NOMO-1 treated with dmso at 0.1 percent for 144 hours (cell line): ENCODE data around the gene VEGFA.

Experiments used
- DNase-seq: peaks from one replicate; lab custom pipeline; 2025; ENCODE audit not compliant: unreplicated experiment; lab: John Stamatoyannopoulos, UW

The VEGFA gene

DNA sequence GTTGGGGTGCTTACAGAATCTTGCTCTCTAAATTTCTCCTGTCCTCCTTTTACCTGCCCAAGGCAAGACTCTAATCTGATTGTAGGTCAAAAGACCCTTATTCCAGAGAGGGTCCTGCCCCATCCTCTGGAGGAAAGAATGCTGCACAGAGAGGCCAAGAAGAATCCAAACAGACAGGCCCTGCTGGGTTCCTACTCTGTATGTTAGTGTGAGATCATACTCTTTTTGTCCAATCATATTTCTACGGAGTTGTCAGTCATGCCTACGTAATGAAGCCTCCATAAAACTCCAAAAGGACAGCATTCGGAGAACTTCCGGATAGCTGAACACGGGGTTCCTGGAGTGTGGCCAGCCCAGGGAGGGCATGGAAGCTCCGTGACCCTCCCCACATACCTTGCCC, 50.5 kb downstream of the VEGFA start:
- DNase-seq: no peak

GRCh38 chr6:43821101-43821886, 51.3 kb downstream of the VEGFA start:
- DNase-seq: no peak

GRCh38 chr6:43823390-43823789, 53.4 kb downstream of the VEGFA start:
- DNase-seq: no peak

GRCh38 chr6:43823879-43824702, 54.1 kb downstream of the VEGFA start:
- peak; percentile 31 for DNase-seq

GRCh38 chr6:43824703-43825064, 54.7 kb downstream of the VEGFA start:
- DNase-seq: no peak

DNA sequence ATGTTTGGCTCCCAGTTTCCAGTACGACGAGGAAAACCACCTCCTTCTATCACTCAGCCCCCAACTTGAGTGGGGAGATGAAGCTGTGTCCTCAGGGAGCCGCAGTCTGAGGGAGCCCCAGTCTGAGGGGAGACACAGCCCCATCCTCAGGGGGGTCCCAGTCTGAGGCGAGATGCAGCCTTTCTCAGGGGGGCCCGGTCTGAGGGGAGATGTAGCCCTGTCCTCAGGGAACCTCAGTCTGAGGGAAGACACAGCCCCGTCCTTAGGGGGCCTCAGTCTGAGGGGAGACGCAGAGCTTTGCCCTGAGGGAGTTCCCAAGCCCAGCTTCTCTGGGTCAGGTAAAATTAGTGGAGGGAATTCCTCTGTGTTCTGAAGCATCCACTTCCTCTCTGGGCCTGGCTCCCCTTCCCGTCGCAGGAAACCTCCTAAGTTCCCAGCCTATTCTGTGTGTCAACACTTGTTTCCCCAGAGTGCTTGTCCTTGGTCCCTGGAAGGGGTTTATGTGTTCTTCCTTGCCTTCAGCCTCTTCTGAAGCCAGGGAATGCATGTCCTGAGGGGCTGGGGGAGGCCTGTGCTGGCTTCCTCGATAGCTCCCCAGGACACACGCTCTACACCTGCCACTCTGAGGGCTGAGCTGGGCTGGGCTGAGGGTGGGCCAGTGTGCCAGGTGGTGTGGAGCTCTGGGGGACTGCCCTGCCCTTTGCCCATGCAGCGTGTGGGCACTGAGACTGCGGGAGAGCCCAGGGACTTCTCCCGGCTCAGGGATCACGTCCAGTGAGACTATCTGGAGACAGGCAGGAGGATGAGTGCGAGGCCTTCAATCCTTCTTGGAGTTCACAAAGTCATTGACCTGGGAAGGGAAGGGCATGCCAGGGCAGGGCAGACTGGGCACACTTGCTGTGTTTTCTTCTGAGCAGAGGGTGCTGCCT, 55.4 kb downstream of the VEGFA start:
- DNase-seq: no peak

- no peak for DNase-seq
These were observed 56.7 kb downstream of the VEGFA start for GRCh38 chr6:43826730-43827129.

DNA sequence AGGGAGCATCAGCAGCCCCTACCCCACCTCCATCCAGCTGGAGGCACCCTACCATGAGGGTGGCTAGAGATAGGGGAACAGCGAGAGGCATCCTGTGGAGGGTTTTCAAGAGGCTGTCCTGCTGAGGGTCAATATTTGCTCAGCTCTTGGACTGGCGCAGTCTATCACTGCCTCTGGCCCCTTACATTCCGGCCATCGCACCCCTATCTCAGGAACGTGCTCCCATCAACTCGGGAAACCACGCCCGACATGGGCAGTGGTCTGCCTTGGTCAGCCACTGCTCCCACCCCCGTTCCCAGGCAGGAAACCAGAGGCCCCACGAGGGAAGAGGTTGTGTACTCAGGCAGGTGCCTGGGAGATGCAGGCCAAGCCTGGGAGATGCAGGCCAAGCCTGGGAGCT, 57.9 kb downstream of the VEGFA start:
- DNase-seq: no peak

DNA sequence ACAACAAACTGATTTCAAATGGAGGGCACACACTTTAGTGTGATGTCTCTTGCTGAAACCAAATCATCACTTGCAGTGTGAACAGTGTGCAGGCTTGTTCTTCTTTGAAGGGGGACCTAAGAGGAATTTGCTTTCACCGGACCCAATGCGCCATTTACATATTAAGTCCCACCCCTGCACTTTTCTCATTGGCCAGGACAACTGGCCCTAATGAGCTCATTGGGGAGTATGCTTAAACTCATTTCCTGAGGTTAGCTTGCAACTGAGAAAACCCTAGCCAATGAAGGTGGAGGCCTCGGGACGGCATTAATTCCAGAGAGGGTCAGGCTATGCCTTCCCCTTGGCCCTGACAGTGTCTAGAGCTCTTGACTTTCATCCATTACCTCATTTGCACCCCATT, 58.7 kb downstream of the VEGFA start:
- no peak for DNase-seq

DNA sequence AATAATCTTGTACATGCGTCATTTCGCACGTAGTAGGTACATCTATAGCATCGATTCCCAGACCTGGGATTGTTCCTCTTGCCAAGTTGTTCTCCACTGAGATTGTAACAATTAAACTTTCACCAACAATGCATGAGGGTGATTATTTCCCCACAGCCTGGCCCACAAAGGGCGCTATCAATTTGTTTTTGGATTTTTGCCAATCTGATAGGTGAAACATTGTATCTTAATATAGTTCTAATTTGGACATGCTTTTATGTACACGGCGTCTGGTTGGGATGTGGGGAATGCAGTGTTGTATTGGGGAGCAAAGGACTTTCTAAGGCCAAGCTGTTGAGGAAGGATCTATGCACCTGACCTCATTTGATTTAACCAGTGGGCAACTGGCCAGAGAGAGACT, 59.5 kb downstream of the VEGFA start:
- DNase-seq: no peak

DNA sequence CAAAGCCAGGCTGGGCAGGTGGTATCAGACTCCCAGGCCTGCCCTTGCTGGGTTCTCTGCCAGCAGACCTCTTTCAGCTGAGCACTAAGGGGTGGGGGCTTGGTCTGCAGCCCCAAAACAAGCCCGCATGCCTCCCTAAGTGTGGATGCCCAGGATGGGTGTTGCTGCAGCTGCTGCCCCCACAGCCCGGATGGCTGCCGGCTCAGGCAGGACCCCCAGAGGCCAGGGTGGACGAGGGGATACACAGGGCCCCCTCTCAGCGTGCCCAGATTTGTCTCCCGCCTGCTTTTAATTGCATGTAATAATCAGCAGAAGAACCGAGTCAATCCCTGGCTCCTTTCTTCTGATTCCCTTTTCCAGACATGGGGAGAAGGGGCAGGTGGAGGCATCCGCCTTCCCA, 60.8 kb downstream of the VEGFA start:
- no peak for DNase-seq

DNA sequence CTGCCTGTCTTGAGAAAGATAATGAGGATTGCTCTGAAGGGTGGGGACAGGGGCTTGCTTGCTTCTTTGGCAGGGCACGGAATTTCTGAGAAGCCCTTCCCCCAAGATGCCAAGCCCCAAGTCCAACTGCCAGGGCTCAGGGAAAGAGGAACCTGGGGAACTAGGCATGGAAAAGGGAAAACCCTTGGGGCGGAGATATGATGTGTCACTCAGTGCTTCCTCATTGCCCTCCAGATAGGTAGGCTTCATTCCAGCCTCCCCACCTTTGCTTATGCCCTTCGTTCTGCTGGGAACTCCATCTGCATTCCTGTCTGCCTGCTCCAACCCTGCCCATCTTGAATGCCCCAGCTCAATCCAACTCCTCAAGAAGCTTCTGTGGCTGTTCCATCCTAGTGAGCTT, 61.2 kb downstream of the VEGFA start:
- DNase-seq: no peak

DNA sequence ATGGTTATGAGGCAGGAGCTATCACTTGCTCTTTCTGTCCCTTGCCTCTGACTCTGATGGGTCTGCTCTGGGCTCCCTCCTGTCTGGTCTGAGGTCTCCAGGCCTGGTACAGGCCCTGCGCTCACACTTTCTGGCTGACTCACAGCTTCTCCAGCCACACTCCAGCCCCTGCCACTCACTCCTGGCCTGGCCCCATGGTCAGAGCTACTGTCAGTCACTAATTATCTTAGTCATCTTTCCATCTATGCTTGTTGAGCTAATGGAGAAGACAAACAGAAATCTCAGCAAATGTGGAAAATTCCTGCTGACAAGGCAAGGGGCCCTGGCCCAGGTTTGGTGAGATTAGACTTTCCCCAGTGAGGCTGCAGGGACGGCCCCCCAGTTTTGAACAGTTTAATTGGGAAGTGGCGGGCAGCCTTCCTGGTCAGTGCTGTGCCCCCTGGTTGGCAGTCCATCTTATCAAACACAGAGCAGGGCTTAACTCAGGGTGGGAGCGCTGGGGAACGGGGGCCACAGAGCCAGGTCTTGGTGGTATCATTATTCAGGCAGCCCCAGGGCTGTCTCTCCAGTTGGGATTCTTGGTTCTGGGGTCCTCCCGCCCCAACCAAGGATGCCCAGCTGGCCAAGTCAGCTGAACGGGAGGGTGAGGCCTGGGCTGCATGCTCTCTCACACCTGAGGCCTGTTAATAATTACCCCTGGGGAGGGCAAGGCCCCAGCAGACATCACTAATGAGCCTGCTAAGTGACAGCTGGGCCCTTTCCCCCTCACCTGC, 63.4 kb downstream of the VEGFA start:
- DNase-seq: no peak

- no peak for DNase-seq
These were observed 64.0 kb downstream of the VEGFA start for GRCh38 chr6:43833996-43834390.

DNA sequence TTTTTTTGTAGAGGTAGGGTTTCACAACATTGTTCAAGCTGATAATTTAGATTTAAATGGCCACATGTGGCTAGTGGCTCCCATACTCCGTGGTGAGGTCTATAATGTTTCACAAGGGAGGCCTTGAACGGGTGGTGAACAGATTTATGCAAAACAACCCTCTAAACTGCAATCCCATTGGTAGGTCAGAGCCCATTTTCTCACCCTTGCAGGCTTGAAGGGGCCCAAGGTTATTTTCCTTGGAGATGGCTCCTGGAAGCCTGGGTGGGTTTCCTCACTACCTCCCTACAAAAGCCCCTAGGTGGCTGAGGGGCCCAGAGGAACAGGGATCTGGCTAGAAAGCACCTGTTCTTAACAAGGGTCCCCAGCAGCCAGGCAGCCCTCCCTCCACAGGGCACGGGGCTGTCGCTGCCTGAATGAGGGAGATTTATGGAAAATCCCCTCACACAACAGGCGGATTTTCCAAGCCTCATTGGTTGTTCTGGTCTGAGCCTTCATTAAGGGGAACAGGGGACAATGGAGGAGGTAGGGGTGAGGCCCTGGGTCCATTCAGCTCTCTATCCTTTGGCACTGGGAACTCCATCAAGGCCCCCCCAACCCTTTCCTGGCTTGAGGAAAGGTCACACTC, 64.6 kb downstream of the VEGFA start:
- no peak for DNase-seq

DNA sequence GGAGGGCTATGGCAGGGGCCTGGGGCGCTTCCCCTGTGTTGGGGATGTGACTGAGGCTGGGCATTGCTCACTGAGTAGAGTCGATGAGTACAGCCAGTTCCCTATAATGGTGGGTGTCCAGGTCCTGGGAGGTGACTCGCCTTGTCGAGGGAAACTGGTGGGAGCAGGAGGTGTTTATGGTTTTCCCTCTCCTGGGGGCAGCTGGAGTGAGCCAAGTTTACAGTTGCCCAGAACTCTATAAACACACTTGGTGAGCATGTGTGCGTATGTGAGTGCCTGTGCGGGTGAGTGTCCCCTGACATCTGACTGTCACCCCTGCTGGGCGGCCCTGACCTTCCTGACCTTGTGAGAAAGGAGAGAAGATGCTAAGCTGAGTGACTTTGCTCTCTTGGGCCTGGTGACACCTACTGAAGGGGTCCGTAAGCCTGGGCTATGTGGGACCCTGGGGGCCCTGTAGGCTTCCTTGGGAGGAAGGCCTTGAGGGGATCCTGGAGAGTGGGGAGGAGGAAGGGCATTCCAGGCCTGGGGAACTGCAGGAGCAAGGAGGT, 65.9 kb downstream of the VEGFA start:
- DNase-seq: no peak
